ENCODE data around the gene HBS1L.
"Not testable (repeated sequence)": the region's sequence is repeated elsewhere in the genome, so short reads cannot be mapped to it uniquely, and the experiment has no call there.

The HBS1L gene

DNA sequence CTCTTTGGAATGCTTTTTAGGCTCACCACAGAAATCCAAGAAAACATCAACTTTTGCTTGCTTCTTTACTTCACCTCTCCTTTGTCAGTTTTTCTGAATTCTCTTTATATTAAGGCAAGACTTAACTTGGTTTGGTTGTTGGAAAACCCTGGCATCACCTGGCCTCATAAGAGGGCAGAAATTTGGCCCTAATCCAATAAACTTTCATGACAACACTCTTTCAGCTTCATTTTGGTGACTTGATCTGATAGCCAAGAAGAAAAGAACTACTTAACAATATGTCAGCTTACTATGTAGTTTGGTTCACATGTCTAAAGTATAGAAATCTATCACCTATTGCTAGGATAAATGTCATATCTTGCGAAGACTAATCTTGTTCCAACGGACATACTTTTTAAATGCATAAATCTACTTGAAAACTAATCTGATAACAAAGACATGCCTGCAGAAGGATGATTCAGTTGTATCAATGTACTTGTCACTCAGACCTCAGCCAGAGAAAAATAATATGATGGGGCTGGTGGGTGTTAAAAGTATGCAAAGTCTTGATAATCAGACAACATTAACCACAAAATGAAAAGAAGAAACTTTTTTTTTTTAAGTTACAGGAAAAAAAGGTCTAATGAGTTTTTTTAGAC, 19.3 kb upstream of the HBS1L start:
- no peak for DNase-seq

GRCh38 chr6:135073217-135073616, 18.6 kb upstream of the HBS1L start:
- DNase-seq: no peak

DNA sequence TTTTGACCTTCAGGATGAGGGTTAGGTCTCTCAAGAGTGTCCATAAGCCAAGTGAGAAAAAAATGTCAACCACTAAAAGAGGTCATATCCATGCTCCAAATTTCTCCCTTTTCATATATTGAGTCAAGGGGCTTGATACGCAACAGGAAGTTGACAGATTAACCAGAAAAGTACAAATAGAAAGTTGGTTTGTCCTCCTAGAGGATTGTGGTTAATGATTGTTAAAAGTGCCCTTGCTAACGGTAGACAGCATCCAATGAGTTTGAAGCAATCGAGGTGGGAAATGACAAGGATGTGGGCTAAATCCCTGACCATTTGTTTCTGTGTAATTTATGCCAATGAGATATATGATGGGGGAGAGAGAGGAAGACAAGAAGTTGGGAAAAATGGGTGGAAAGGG, 18.1 kb upstream of the HBS1L start:
- no peak for DNase-seq

DNA sequence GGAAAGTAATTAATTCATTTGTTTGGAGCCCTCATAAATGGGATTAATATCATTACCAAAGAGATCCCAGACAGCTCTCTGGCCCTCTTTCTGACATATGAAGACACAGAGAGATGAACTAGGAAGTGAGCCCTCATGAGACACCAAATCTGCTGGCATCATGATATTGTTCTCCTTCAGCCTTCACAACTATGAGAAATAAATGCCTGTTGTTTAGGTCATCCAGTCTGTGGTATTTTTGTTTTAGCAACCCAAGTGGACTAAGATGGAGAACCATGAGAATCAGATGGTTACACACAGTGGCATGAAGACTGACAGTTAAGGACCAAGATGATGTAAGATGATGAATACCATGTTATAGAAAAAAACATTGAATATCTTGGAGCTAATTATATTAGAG, 16.9 kb upstream of the HBS1L start:
- no peak for DNase-seq

GRCh38 chr6:135067911-135068310, 13.3 kb upstream of the HBS1L start:
- DNase-seq: no peak

- no peak for DNase-seq
These were observed 12.2 kb upstream of the HBS1L start for GRCh38 chr6:135066806-135067205.

- no peak for DNase-seq
These were observed 11.8 kb upstream of the HBS1L start for GRCh38 chr6:135066397-135066796.

DNA sequence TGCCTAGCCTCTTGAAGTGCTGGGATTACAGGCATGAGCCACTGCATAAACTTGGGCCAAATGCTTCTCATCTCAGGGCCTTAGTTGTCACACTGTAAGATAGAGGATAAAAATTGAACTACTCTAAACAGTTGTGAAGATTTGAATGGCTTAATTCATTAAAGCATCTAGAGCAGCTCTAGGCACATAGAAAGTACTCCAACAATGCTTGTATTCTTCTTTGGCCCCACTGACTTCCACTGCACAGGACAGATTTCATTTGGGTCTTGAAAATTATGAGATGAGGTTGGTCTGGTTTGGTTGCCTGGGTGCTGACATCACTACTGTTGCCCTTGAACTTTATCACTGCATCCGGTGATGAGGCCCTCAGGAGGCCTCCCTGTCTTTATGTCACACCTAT, 10.0 kb upstream of the HBS1L start:
- DNase-seq: no peak

DNA sequence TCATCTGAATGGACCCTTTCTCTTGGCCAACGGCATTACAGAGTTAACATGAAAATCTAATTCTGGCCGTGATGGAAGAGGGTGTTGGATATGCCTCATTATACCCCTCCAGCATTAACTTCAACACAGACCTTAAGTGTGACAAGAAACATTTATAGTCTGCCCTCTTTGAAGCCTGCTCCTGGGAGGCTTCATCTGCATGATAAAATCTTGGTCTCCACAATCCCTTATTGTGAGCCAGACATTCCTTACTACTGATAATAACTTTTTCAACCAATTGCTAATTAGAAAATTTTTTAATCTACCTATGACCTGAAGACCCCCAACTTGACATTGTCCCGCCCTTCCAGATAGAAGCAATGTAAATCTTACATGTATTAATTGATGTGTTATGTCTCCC, 9.3 kb upstream of the HBS1L start:
- DNase-seq: no peak

DNA sequence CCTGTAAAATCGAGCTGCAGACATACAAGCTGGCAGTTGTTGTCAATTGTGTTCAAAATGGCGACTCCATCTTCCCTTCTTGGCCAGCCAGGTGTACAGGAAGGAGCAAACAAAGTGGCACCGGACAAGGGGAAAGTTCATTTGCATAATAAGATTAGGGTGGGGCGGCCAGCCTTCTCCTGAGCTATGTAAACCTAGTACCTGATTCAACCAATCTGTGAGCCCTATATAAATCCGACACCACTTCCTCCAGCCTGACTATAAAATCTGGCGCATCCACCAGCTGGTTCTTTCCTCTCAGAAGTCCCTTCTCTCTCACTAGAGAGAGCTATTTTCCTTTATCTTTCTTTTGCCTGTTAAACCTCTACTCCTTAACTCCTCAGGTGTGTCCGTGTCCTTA, 8.1 kb upstream of the HBS1L start:
- no peak for DNase-seq

- no peak for DNase-seq
These were observed 5.5 kb upstream of the HBS1L start for GRCh38 chr6:135060076-135060475.

DNA sequence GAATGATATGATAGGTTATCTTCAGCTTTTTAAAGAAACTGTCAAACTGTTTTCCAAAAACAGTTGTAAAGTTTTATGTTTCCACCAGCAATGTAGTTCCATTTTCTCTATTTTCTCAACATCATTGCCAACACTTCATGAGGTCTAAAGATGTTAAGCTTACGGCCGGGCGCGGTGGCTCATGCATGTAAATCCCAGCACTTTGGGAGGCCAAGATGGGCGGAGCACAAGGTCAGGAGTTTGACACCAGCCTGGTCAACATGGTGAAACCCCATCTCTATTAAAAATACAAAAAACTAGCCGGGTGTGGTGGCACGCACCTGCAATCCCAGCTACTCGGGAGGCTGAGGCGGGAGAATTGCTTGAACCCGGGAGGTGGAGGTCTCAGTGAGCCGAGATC, 3.7 kb upstream of the HBS1L start:
- not testable (repeated sequence) for DNase-seq

GRCh38 chr6:135056632-135057031, 2.0 kb upstream of the HBS1L start:
- no peak for DNase-seq

DNA sequence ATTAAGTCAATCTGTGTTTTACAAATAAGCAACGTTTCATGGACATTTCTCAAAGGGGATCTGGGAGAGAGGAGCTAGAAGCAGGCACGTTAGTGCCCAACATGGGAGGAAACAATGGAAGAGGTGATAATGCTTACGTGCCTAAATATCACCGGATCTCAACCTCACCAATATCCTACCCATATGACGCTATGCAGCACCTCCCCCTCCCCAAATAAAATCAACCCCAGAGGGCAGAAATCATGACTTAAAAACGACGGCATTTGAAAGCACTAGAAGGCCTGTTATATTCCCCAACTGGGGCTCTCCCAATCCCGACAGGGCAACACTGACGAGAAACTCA, 425 bp downstream of the HBS1L start:
- DNase-seq: no peak

GRCh38 chr6:135053406-135053805, 1.2 kb downstream of the HBS1L start:
- no peak for DNase-seq

GRCh38 chr6:135052939-135053338, 1.7 kb downstream of the HBS1L start:
- no peak for DNase-seq

GRCh38 chr6:135048915-135049314, 5.7 kb downstream of the HBS1L start:
- no peak for DNase-seq

DNA sequence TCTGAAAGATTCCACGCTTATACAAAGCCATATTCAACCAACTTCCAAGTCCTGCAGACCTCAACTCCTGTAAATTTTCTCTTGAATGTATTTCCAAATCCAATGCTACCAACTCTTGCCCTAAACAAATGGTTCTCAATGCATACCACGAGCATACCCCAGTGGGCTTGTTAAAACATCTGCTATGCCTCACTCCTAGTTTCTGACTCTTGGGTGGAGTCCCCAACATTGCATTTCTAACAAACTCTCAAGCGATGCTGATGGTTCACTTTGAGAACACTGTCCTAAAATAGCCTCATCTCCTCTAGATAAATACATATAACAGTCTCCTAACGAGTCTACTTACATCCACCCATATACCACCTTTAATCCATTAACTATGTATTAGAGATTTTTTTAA, 7.3 kb downstream of the HBS1L start:
- DNase-seq: no peak

DNA sequence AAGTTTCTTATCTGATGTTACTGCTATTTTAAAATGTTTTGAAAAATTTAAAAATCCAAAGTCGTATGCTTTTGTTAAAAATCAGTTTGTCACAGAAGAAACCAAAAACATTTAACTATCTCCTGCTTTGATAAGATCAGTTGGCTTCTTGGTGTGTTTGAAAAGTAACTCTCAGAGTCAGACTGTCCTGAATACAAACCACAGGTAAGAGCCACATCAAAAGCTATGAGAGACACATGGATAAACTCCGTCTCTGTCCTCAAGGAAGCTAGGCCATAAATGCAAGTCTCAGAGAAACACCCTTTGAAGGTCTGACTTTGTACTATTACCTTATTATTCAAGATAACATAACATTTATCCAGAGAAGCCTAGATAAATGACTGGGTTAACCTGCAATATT, 7.7 kb downstream of the HBS1L start:
- no peak for DNase-seq

DNA sequence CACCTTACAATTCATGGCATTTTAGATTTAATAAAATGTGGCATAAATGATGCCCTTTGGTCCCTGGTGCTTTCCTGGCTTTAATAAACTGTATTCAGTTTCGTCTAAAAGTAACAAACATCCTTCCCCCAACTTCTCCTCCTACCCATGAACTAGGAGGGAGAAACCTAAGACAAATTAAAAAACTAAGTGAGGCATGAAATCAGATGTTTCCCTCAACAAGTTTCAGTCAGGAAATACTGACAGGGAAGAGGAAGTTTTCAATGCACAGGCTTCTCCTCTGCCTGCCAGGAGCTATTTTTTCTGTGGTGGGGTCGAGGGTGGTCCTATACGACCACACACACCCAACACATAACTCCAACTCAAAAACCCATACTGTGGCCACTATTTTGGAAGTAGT, 10.0 kb downstream of the HBS1L start:
- DNase-seq: no peak

- DNase-seq: no peak
These were observed 10.8 kb downstream of the HBS1L start for GRCh38 chr6:135043846-135044245.

- DNase-seq: no peak
These were observed 11.3 kb downstream of the HBS1L start for GRCh38 chr6:135043364-135043763.

DNA sequence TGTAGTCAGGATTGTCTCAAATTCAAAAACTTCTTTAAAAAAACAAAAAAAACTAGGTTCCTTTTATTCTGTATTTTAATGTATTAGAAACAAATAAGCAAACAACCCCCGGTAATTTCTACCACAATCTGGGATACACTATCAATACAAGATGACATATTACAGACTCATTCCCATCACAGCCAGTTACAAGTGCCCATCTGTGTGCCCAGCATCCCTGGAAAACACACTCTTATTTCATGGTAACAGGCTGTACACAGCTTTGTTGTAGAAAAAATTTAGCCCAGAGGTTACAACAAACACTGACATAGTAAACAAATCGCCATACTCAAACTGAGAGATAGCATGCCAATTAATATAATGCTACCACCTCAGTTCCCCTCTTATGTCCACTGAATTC, 16.3 kb downstream of the HBS1L start:
- DNase-seq: no peak

- no peak for DNase-seq
These were observed 17.1 kb downstream of the HBS1L start for GRCh38 chr6:135037541-135037940.

DNA sequence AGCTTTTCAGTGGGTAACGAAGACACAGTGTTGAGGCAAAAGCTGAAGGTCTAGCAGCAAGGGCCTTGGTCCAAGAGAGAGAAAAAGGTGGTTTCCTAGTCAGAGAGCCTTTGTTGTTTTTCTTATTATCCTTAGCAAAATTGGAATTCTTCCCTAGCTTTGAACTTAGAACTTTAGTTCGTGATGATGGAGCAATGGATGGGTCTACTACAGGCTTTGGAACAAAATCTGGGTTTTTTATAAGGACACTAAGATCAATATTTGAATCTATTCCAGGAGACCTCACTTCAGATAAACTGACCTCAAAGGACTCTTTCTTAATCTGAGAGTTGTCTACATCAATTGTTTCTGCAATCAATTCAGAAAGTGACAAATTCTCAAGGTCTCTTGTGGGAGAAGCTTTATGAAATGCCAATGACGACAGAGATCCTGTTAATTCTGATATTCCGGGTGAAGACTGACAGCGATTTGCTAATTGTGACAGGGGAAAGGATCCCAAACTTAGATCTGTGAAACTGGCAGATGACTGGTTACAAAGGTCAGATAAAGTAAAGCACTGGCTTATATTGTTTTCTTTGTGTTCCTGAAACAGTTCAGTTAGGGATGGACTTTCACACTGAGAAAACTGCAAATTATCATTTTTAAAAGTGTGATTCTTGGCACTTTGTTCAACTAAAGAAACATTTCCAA, 17.7 kb downstream of the HBS1L start:
- DNase-seq: no peak

All from fibroblast of skin of right quadriceps (primary cell).